Right renal pelvis (tissue), 4 donors: ENCODE results near the gene TMEM92. TPM values are rescaled to one million over a fixed set of nuclear protein-coding genes. Genes with fewer than 3 reads are reported as not detected.
"Not testable (repeated sequence)": the region's sequence is repeated elsewhere in the genome, so short reads cannot be mapped to it uniquely, and the experiment has no call there.

Experiments used
- DNase-seq, 4 donors: peaks; one replicate each; pipeline ENCODE4 v3.0.0-alpha.2; 2013; ENCODE audit warnings: low read depth in 4 of 4, low spot score in 3 of 4, missing footprints in 1 of 4
- polyA plus RNA-seq, 4 donors: library from polyadenylated mRNA; unstranded; fragments of 120-200 nt; gene quantifications; one replicate each; pipeline ENCODE4 v1.2.1, GENCODE V29; 2013; ENCODE audit not compliant: insufficient read length in 4 of 4

TMEM92 gene
- polyA plus RNA-seq, 4 donors, result 1.7 to 3.0 (median 2.4) TPM

- no peak for DNase-seq
Observed at GRCh38 chr17:50272711-50273653, 1.3 kb upstream of the TMEM92 start.

GRCh38 chr17:50273654-50274040 lies 619 bp upstream of the TMEM92 start:
- no peak for DNase-seq

GRCh38 chr17:50274897-50275221 lies 593 bp downstream of the TMEM92 start:
- no peak for DNase-seq

- no peak for DNase-seq
Observed at GRCh38 chr17:50275279-50275678, 1.0 kb downstream of the TMEM92 start.

GRCh38 chr17:50276588-50277356 lies 2.5 kb downstream of the TMEM92 start:
- no peak for DNase-seq

- DNase-seq, result no peak
Observed at GRCh38 chr17:50277357-50277754, 3.1 kb downstream of the TMEM92 start.

- DNase-seq, result no peak
Observed at GRCh38 chr17:50278526-50279180, 4.4 kb downstream of the TMEM92 start.

GRCh38 chr17:50279181-50279526 lies 4.9 kb downstream of the TMEM92 start:
- DNase-seq, result no peak

GRCh38 chr17:50279639-50280038 lies 5.4 kb downstream of the TMEM92 start:
- DNase-seq, result no peak

- no peak for DNase-seq
Observed at GRCh38 chr17:50280068-50280467, 5.8 kb downstream of the TMEM92 start.

GRCh38 chr17:50280801-50281441 lies 6.7 kb downstream of the TMEM92 start:
- DNase-seq, result no peak

- DNase-seq, result no peak
Observed at GRCh38 chr17:50281739-50282401, 7.6 kb downstream of the TMEM92 start.

GRCh38 chr17:50283246-50283645 lies 9.0 kb downstream of the TMEM92 start:
- no peak for DNase-seq

- DNase-seq, result no peak
Observed at GRCh38 chr17:50283714-50284113, 9.4 kb downstream of the TMEM92 start.

GRCh38 chr17:50285941-50286340 lies 11.7 kb downstream of the TMEM92 start:
- no peak for DNase-seq

- DNase-seq, result not testable (repeated sequence)
Observed at GRCh38 chr17:50287302-50287701, 13.0 kb downstream of the TMEM92 start.

- DNase-seq, result no peak
Observed at GRCh38 chr17:50288306-50288705, 14.0 kb downstream of the TMEM92 start.

GRCh38 chr17:50289278-50289677 lies 15.0 kb downstream of the TMEM92 start:
- no peak for DNase-seq

- no peak for DNase-seq
Observed at GRCh38 chr17:50289991-50290702, 15.9 kb downstream of the TMEM92 start.

GRCh38 chr17:50290933-50291332 lies 16.7 kb downstream of the TMEM92 start:
- DNase-seq, result no peak
